Activated CD8-positive, alpha-beta memory T cell treated with anti-CD3 and anti-CD28 coated beads, Interleukin-2, amount 50 U/mL, for 24 hours (primary cell): ENCODE measurements around the gene RAB18.
"Not testable (repeated sequence)": the region's sequence is repeated elsewhere in the genome, so short reads cannot be mapped to it uniquely, and the experiment has no call there.

Experiments
- DNase-seq: peaks from one replicate; pipeline ENCODE4 v3.0.0-alpha.2; 2020; ENCODE audit errors: extremely low read depth

The RAB18 gene

GRCh38 chr10:27504808-27505460, 830 bp downstream of the RAB18 start:
- DNase-seq: no peak

- DNase-seq: not testable (repeated sequence)
Observed at GRCh38 chr10:27505537-27505936, 1.4 kb downstream of the RAB18 start.

GRCh38 chr10:27506280-27506679, 2.2 kb downstream of the RAB18 start:
- no peak for DNase-seq

GRCh38 chr10:27512548-27512947, 8.4 kb downstream of the RAB18 start:
- no peak for DNase-seq

- no peak for DNase-seq
Observed at GRCh38 chr10:27513451-27514191, 9.5 kb downstream of the RAB18 start.

GRCh38 chr10:27514243-27514642, 10.1 kb downstream of the RAB18 start:
- no peak for DNase-seq

GRCh38 chr10:27518261-27518660, 14.2 kb downstream of the RAB18 start:
- DNase-seq: no peak

GRCh38 chr10:27525819-27526218, 21.7 kb downstream of the RAB18 start:
- no peak for DNase-seq

GRCh38 chr10:27526242-27526641, 22.1 kb downstream of the RAB18 start:
- DNase-seq: no peak

- no peak for DNase-seq
Observed at GRCh38 chr10:27527666-27528295, 23.7 kb downstream of the RAB18 start.

- DNase-seq: no peak
Observed at GRCh38 chr10:27529010-27529783, 25.1 kb downstream of the RAB18 start.

GRCh38 chr10:27530477-27530876, 26.4 kb downstream of the RAB18 start:
- no peak for DNase-seq

GRCh38 chr10:27531336-27531847, 27.3 kb downstream of the RAB18 start:
- no peak for DNase-seq

GRCh38 chr10:27534161-27534700, 30.1 kb downstream of the RAB18 start:
- DNase-seq: no peak

- no peak for DNase-seq
Observed at GRCh38 chr10:27535317-27535716, 31.2 kb downstream of the RAB18 start.

- DNase-seq: no peak
Observed at GRCh38 chr10:27536437-27536836, 32.3 kb downstream of the RAB18 start.

GRCh38 chr10:27537166-27537565, 33.1 kb downstream of the RAB18 start:
- DNase-seq: no peak

- DNase-seq: no peak
Observed at GRCh38 chr10:27537787-27538186, 33.7 kb downstream of the RAB18 start.

- DNase-seq: no peak
Observed at GRCh38 chr10:27540672-27541071, 36.6 kb downstream of the RAB18 start.

GRCh38 chr10:27541796-27542729, 38.0 kb downstream of the RAB18 start:
- DNase-seq: no peak

GRCh38 chr10:27542812-27543211, 38.7 kb downstream of the RAB18 start:
- DNase-seq: no peak
